Measurements from ENCODE around the gene PNKD. TPM values are rescaled to one million over a fixed set of nuclear protein-coding genes. Genes with fewer than 3 reads are reported as not detected.

The PNKD gene
- total RNA-seq, 1 donor from 2014 or later: 28.9 TPM

DNA sequence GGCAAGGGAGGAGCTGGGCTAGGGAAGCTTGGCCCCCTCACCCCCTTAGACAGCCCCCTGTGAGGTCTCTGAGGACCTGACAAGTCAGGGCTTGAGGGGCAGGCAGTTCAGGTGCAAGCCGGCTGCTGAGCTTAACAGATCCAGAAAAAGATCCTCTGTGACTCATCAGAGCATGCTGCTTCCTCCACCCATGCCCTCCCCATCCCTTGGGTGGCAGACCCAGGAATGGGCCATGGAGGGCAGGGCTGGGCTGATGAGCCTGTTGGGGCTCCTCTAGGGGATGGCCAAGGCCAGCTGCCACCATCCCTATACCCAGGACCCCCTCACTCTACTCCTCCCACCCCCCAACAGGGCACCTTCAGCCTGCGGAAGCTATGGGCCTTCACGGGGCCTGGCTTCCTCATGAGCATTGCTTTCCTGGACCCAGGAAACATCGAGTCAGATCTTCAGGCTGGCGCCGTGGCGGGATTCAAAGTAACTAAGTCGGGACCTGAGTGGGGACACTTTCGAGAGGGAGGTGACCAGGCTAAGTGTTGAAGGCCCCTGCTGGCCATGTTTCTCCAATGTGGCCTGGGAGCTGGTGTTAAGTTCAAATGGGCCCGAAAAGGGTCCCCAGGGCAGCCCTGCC, 113.7 kb downstream of the PNKD start:
- no peak for DNase-seq (ENCODE audit: low spot score)
- H3K9me3 Mint-ChIP-seq (ENCODE audit: low read depth): no peaks in the 10 kb centered on the region

GRCh38 chr2:218384975-218385374, 114.7 kb downstream of the PNKD start:
- Mint-ChIP-seq H3K27ac (ENCODE audit: unreplicated experiment) (no peak overlapping the region), H3K36me3 (ENCODE audit: low read depth) (no peaks in the 10 kb centered on the region), H3K4me1 (ENCODE audit: low read depth) (peaks cover 5% of the 10 kb centered on the region), H3K27me3 (ENCODE audit: low read depth) (peaks cover 3% of the 10 kb centered on the region), H3K4me3 (ENCODE audit: unreplicated experiment) (no peak overlapping the region), H3K9me3 (ENCODE audit: low read depth) (no peaks in the 10 kb centered on the region)
- no peak for TF ChIP-seq CTCF (IDR thresholded peaks at IDR 0.05)
- DNase-seq (ENCODE audit: low spot score): no peak

More for the DNA sequence above, 113.7 kb downstream of the PNKD start:
- no peak overlapping the region for H3K4me3 Mint-ChIP-seq (ENCODE audit: unreplicated experiment)
- no peak overlapping the region for H3K27ac Mint-ChIP-seq (ENCODE audit: unreplicated experiment)
- peaks cover 5% of the 10 kb centered on the region for H3K4me1 Mint-ChIP-seq (ENCODE audit: low read depth)
- H3K27me3 Mint-ChIP-seq (ENCODE audit: low read depth): peaks cover 4% of the 10 kb centered on the region
- no peaks in the 10 kb centered on the region for H3K36me3 Mint-ChIP-seq (ENCODE audit: low read depth)
- no peak for TF ChIP-seq CTCF (IDR thresholded peaks at IDR 0.05)

GRCh38 chr2:218386505-218387368, 116.4 kb downstream of the PNKD start:
- peaks cover 5% of the 10 kb centered on the region for H3K4me1 Mint-ChIP-seq (ENCODE audit: low read depth)
- no peak overlapping the region for H3K27ac Mint-ChIP-seq (ENCODE audit: unreplicated experiment)
- H3K27me3 Mint-ChIP-seq (ENCODE audit: low read depth): peaks cover 2% of the 10 kb centered on the region
- H3K4me3 Mint-ChIP-seq (ENCODE audit: unreplicated experiment): no peak overlapping the region
- no peaks in the 10 kb centered on the region for H3K9me3 Mint-ChIP-seq (ENCODE audit: low read depth)
- DNase-seq (ENCODE audit: low spot score): no peak
- no peaks in the 10 kb centered on the region for H3K36me3 Mint-ChIP-seq (ENCODE audit: low read depth)
- no peak for TF ChIP-seq CTCF (IDR thresholded peaks at IDR 0.05)

GRCh38 chr2:218387369-218388194, 117.3 kb downstream of the PNKD start:
- H3K4me3 Mint-ChIP-seq (ENCODE audit: unreplicated experiment): peak overlapping the region; percentile 21
- no peak overlapping the region for H3K27ac Mint-ChIP-seq (ENCODE audit: unreplicated experiment)
- H3K36me3 Mint-ChIP-seq (ENCODE audit: low read depth): no peaks in the 10 kb centered on the region
- peaks cover 5% of the 10 kb centered on the region for H3K4me1 Mint-ChIP-seq (ENCODE audit: low read depth)
- no peak for TF ChIP-seq CTCF (IDR thresholded peaks at IDR 0.05)
- H3K9me3 Mint-ChIP-seq (ENCODE audit: low read depth): no peaks in the 10 kb centered on the region
- H3K27me3 Mint-ChIP-seq (ENCODE audit: low read depth): peaks cover 2% of the 10 kb centered on the region
- no peak for DNase-seq (ENCODE audit: low spot score)
